GM12801 (cell line): Measurements from ENCODE around the gene GLDN.

ENCODE experiments used
- TF ChIP-seq, protein P1 (sequence below): IDR thresholded peaks from one replicate; pipeline ENCODE4 v1.5.1; 2011; ENCODE audit warnings: control low read depth; ENCODE audit not compliant: insufficient read length; ENCODE audit errors: extremely low read depth

The GLDN gene

DNA sequence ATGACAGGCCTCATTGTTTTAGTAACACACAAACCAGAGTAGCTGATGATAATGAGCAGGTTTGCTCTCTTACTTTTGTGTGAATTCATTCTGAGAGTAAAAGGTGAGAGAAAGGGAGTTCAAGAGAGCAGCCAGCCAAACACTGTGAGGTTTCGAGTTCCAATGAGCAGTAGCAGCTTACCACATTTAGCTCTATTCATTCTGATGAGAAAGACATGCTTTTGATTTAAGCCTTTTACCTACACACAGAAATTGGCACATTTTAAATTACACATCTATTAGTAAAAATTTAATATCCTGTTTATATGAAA, 28.0 kb downstream of the GLDN start:
- TF ChIP-seq, protein P1, sequence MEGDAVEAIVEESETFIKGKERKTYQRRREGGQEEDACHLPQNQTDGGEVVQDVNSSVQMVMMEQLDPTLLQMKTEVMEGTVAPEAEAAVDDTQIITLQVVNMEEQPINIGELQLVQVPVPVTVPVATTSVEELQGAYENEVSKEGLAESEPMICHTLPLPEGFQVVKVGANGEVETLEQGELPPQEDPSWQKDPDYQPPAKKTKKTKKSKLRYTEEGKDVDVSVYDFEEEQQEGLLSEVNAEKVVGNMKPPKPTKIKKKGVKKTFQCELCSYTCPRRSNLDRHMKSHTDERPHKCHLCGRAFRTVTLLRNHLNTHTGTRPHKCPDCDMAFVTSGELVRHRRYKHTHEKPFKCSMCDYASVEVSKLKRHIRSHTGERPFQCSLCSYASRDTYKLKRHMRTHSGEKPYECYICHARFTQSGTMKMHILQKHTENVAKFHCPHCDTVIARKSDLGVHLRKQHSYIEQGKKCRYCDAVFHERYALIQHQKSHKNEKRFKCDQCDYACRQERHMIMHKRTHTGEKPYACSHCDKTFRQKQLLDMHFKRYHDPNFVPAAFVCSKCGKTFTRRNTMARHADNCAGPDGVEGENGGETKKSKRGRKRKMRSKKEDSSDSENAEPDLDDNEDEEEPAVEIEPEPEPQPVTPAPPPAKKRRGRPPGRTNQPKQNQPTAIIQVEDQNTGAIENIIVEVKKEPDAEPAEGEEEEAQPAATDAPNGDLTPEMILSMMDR, result no peak

DNA sequence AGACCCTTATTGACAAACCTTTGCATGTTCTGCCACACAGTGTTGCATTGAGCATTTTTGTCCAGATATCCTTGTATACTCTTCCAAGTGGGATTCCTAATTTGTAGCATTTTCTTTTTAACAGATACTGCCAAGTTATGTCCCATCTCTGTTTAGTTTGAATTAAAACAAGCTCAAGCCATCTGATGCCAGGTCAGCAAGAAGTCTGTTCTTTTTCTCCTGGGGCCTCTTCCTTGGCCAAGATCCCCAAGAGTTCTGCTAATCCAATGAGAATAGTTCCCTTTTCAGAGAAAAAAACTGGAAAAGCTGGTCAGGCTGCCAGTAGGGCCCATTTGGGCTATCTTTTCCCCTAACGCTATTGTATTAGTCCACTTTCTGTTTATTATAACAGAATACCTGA, 29.8 kb downstream of the GLDN start:
- TF ChIP-seq, protein P1, result no peak

DNA sequence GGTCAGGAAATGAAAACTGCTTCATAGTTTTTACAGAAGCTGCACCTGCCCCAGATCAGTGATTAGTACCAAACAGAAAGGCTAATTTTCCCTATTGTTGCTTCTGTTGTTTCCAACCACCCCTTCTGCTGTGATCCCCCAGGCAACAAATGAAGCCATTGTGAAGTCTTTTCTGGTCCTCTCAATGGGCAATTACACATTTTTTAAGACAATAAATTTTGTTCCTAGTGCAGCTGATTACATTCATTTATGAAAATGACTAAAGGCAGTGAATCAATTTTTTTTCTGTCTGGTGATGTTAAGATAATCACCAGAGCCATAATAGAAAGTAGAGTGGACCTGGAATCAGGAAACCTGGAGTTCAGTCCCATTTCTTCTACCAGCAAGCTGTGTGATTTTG, 32.7 kb downstream of the GLDN start:
- TF ChIP-seq, protein P1, result no peak

DNA sequence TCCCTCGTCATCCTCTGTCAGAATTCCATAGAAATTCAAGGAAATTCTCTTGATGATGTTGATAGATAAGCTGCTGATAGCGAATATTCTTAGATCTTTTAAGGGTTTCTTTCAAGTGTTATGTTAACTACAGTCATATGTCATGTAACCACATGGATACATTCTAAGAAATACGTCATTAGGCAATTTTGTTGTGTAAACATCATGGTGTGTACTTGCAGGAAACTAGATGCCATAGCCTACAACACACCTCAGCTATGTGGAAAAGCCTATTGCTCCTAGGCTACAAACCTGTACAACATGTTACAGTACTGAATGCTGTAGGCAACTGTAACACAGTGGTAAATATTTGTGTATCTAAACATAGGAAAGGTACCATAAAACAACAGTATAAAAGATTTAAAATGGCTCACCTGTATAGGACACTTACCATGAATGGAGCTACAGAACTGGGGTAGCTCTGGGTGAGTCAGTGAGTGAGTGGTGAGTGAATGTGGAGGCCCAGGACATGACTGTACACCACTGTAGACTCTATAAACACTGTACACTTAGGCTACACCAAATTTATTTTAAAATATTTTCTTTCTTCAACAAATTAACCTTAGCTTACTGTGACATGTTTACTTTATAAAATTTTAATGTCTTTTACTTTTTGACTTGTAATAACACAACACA, 34.6 kb downstream of the GLDN start:
- TF ChIP-seq, protein P1, result no peak

DNA sequence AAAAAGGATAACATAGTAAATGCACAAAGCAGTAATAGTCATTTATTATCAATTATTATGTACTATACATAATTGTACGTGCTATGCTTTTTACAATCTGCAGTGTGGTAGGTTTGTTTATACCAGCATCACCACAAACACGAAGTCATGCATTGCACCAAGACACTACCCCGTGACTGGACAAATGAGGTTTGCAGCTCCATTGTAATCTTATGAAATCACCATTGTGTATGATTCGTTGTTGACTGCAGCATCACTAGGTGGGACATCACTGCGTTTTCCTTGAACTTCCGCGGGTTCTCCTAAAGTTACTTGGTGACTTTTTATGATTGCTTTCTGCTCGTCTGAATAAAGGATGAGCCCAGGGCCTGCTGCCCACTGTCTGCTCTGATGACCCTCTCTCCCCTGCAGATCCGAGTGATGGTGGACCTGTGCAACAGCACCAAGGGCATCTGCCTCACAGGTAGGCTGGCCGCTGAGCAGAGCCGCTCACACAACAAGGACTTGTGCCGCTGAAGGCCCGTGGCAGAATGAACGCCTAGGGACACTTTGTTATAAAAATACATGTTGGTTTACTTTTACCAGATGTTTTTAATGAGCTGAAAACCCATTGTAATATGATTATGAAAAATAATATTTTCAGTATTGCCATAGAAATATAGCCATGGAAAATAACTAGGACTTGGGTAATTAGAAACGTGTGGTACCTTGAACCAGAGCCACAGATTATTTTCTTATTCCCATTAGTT, 35.8 kb downstream of the GLDN start:
- TF ChIP-seq, protein P1, result no peak

DNA sequence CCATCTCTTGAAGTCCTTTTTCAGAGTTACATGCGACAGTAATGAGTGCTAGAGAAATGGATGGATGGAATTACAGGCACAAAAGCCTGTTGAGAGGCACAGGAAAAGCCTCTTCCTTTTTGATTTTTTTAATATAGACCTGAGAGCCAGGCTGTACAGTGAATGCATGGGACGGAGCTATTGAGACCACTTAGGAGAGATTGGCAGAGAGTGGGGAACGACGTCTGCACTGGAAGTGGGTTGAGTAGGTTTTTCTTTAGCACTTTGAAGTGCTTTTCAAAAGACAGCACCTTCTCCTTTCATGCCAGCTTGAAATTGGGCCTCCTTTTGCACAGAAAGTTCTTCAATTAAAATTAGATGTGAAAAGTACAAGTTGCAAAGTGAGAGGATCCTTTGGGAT, 37.0 kb downstream of the GLDN start:
- TF ChIP-seq, protein P1, result no peak

DNA sequence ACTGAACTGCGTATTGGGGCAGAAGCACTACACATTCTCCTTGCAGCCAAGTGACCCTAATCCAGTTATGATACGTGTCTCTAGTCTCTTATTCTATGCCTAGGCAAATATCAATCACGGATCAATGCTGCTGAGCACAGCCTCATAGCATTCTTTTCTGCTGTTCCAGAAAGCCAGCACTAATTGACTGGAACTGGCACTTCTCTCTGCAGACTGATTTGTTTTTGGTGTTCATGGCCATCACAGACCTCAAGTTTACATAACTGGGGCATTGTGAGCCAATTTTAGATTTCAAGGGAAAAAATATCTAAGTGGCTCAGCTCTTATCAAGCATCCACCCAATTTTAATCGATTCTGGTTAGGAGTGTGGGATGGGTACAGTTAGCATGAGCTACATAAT, 37.9 kb downstream of the GLDN start:
- TF ChIP-seq, protein P1, result no peak
